ENCODE data around the gene SRRM3. TPM values are rescaled to one million over a fixed set of nuclear protein-coding genes. Genes with fewer than 3 reads are reported as not detected.

The SRRM3 gene
- total RNA-seq, 1 donor from 2014 or later = 1.7 TPM

DNA sequence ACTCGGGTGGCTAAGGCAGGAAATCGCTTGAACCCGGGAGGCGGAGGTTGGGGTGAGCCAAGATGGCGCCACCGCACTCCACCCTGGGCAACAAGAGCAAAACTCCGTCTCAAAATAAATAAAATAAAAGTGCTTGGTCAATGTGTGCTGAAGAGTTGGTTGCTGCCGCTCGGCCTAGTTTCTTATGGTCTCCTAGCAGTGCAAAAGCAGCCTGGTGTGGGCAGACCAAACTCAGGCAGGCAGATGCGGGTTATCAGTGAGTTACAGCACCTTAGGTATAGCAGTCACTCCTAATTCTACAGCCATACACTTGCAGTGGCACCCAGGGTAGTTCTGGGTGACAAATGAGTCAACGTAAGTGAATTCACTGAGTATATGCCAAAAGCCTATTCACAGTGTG is 123.4 kb downstream of the SRRM3 start:
- Mint-ChIP-seq H3K9me3 (ENCODE audit: unreplicated experiment) (no peaks in the 10 kb centered on the region), H3K27me3 (ENCODE audit: low read depth, unreplicated experiment) (no peaks in the 10 kb centered on the region), H3K4me1 (ENCODE audit: low read depth, unreplicated experiment) (peaks cover 36% of the 10 kb centered on the region), H3K4me3 (ENCODE audit: unreplicated experiment) (no peak overlapping the region), H3K27ac (ENCODE audit: unreplicated experiment) (no peak overlapping the region), H3K36me3 (ENCODE audit: low read depth, unreplicated experiment) (peaks cover 40% of the 10 kb centered on the region)
- no peak for TF ChIP-seq EZH2 (IDR thresholded peaks at IDR 0.05; ENCODE audit: insufficient read depth, low read length)
- TF ChIP-seq, protein P1, sequence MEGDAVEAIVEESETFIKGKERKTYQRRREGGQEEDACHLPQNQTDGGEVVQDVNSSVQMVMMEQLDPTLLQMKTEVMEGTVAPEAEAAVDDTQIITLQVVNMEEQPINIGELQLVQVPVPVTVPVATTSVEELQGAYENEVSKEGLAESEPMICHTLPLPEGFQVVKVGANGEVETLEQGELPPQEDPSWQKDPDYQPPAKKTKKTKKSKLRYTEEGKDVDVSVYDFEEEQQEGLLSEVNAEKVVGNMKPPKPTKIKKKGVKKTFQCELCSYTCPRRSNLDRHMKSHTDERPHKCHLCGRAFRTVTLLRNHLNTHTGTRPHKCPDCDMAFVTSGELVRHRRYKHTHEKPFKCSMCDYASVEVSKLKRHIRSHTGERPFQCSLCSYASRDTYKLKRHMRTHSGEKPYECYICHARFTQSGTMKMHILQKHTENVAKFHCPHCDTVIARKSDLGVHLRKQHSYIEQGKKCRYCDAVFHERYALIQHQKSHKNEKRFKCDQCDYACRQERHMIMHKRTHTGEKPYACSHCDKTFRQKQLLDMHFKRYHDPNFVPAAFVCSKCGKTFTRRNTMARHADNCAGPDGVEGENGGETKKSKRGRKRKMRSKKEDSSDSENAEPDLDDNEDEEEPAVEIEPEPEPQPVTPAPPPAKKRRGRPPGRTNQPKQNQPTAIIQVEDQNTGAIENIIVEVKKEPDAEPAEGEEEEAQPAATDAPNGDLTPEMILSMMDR (IDR thresholded peaks at IDR 0.05; ENCODE audit: insufficient read depth, low read depth, low read length) = no peak
- Histone ChIP-seq H3K79me2 (ENCODE audit: insufficient read depth, low read length) (peaks cover 82% of the 10 kb centered on the region), H3K4me3 (ENCODE audit: insufficient read depth, low read depth, low read length) (no peak overlapping the region), H3K9me3 (ENCODE audit: insufficient read depth, low read depth, low read length) (no peaks in the 10 kb centered on the region), H2AFZ (ENCODE audit: low read depth, low read length) (no peak overlapping the region), H3K27ac (ENCODE audit: low read depth, low read length) (no peak overlapping the region), H3K4me2 (ENCODE audit: low read length) (no peak overlapping the region), H4K20me1 (ENCODE audit: insufficient read depth, low read length) (peaks cover 90% of the 10 kb centered on the region), H3K4me1 (ENCODE audit: insufficient read depth, low read length) (peaks cover 6% of the 10 kb centered on the region), H3K36me3 (ENCODE audit: insufficient read depth, low read length) (peaks cover 50% of the 10 kb centered on the region), H3K9ac (ENCODE audit: low read length) (no peak overlapping the region), H3K27me3 (ENCODE audit: insufficient read depth, low read length) (no peaks in the 10 kb centered on the region)
- FAIRE-seq = no peak
- no peak for DNase-seq (ENCODE audit: low read depth)

DNA sequence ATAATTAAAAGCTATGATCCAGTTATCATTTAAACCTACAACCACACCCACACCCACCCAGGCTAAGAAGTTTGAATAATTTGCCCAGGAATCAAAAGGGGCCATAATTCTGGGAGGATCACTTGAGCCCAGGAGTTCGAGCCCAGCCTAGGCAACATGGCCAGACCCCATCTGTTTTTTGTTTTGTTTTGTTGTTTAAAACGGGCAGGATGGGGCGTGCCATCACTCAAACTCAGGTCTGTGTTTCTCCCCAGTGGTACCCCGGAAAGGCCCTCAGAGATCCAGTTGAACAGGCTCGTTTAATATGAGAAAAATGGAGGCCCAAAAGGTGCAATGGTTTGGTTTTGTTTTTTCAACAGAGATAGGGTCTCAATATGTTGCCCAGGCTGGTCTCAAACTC is 124.1 kb downstream of the SRRM3 start:
- peaks cover 57% of the 10 kb centered on the region for H3K36me3 ChIP-seq (ENCODE audit: insufficient read depth, low read length)
- H3K36me3 Mint-ChIP-seq (ENCODE audit: low read depth, unreplicated experiment) = peaks cover 44% of the 10 kb centered on the region

DNA sequence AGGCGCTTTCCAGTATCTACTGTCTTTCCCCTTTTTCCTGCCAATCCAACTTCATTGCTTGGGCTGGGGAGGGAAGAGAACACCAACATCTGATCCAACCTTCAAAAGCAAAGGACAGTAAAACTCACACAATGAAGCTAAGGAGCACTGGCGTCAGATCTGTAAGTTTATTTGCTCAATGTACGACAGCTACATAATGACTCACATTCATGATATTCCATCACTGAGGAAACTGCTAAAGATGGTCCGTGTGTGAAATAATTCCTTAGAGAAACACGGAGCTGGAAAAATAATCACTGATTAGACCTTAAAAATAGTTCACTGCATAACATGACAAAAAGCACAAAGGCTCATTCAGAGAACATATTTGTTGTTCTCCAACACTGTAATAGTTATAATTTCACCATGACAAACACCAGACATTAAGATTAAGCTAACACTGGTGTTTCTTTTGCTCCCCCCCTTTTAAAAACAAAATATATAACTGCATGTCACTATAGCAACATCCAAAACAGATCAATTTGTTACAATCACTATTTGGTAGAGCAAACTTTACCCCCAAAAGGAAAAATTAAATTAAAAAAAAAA is 125.0 kb downstream of the SRRM3 start:
- no peaks in the 10 kb centered on the region for H3K9me3 Mint-ChIP-seq (ENCODE audit: unreplicated experiment)
- H3K27me3 Mint-ChIP-seq (ENCODE audit: low read depth, unreplicated experiment) = no peaks in the 10 kb centered on the region
- no peak overlapping the region for H3K4me3 Mint-ChIP-seq (ENCODE audit: unreplicated experiment)
- peaks cover 61% of the 10 kb centered on the region for H3K36me3 ChIP-seq (ENCODE audit: insufficient read depth, low read length)
- FAIRE-seq = no peak
- peaks cover 92% of the 10 kb centered on the region for H3K79me2 ChIP-seq (ENCODE audit: insufficient read depth, low read length)
- H3K27me3 ChIP-seq (ENCODE audit: insufficient read depth, low read length) = no peaks in the 10 kb centered on the region
- H3K4me2 ChIP-seq (ENCODE audit: low read length) = peak overlapping the region; percentile 7
- peak; percentile 82 for DNase-seq (ENCODE audit: low read depth)
- H3K36me3 Mint-ChIP-seq (ENCODE audit: low read depth, unreplicated experiment) = peaks cover 43% of the 10 kb centered on the region
- H4K20me1 ChIP-seq (ENCODE audit: insufficient read depth, low read length) = peaks cover 100% of the 10 kb centered on the region
- peak overlapping the region; percentile 49 for H3K27ac Mint-ChIP-seq (ENCODE audit: unreplicated experiment)
- H2AFZ ChIP-seq (ENCODE audit: low read depth, low read length) = no peak overlapping the region
- H3K4me3 ChIP-seq (ENCODE audit: insufficient read depth, low read depth, low read length) = no peak overlapping the region
- peaks cover 43% of the 10 kb centered on the region for H3K4me1 Mint-ChIP-seq (ENCODE audit: low read depth, unreplicated experiment)
- H3K9me3 ChIP-seq (ENCODE audit: insufficient read depth, low read depth, low read length) = no peaks in the 10 kb centered on the region
- H3K4me1 ChIP-seq (ENCODE audit: insufficient read depth, low read length) = peaks cover 6% of the 10 kb centered on the region
- H3K9ac ChIP-seq (ENCODE audit: low read length) = peak overlapping the region; percentile 23
- peak overlapping the region; percentile 57 for H3K27ac ChIP-seq (ENCODE audit: low read depth, low read length)
- TF ChIP-seq EZH2 (IDR thresholded peaks at IDR 0.05; ENCODE audit: insufficient read depth, low read length) = no peak
- TF ChIP-seq, protein P1 (IDR thresholded peaks at IDR 0.05; ENCODE audit: insufficient read depth, low read depth, low read length) = no peak

More for the DNA sequence above, 124.1 kb downstream of the SRRM3 start:
- no peak overlapping the region for H3K27ac ChIP-seq (ENCODE audit: low read depth, low read length)
- peaks cover 43% of the 10 kb centered on the region for H3K4me1 Mint-ChIP-seq (ENCODE audit: low read depth, unreplicated experiment)
- H3K27ac Mint-ChIP-seq (ENCODE audit: unreplicated experiment) = no peak overlapping the region
- H3K27me3 Mint-ChIP-seq (ENCODE audit: low read depth, unreplicated experiment) = no peaks in the 10 kb centered on the region
- no peak overlapping the region for H2AFZ ChIP-seq (ENCODE audit: low read depth, low read length)
- H3K4me2 ChIP-seq (ENCODE audit: low read length) = no peak overlapping the region
- H4K20me1 ChIP-seq (ENCODE audit: insufficient read depth, low read length) = peaks cover 94% of the 10 kb centered on the region
- H3K4me3 Mint-ChIP-seq (ENCODE audit: unreplicated experiment) = no peak overlapping the region
- H3K9me3 ChIP-seq (ENCODE audit: insufficient read depth, low read depth, low read length) = no peaks in the 10 kb centered on the region
- peaks cover 87% of the 10 kb centered on the region for H3K79me2 ChIP-seq (ENCODE audit: insufficient read depth, low read length)
- no peaks in the 10 kb centered on the region for H3K27me3 ChIP-seq (ENCODE audit: insufficient read depth, low read length)
- no peak for TF ChIP-seq EZH2 (IDR thresholded peaks at IDR 0.05; ENCODE audit: insufficient read depth, low read length)
- TF ChIP-seq, protein P1 (IDR thresholded peaks at IDR 0.05; ENCODE audit: insufficient read depth, low read depth, low read length) = no peak
- no peaks in the 10 kb centered on the region for H3K9me3 Mint-ChIP-seq (ENCODE audit: unreplicated experiment)
- H3K4me3 ChIP-seq (ENCODE audit: insufficient read depth, low read depth, low read length) = no peak overlapping the region
- no peak for FAIRE-seq
- DNase-seq (ENCODE audit: low read depth) = no peak
- H3K9ac ChIP-seq (ENCODE audit: low read length) = no peak overlapping the region
- peaks cover 6% of the 10 kb centered on the region for H3K4me1 ChIP-seq (ENCODE audit: insufficient read depth, low read length)
